CD4-positive, alpha-beta T cell (primary cell): ENCODE measurements around the gene PLPPR1. TPM values are rescaled to one million over a fixed set of nuclear protein-coding genes. Genes with fewer than 3 reads are reported as not detected.

Experiments used
- ATAC-seq: fragments of 200-7000 bp; cut with Tn5 transposase; one replicate; pipeline ENCODE4 v1.10.0; 2022; ENCODE audit warnings: mild to moderate bottlenecking; ENCODE audit not compliant: poor library complexity
- CTCF ChIA-PET: fragments of 350-600 bp; sonication (Branson Sonifier 250); formaldehyde crosslinking; loops from one replicate; lab custom pipeline; 2021; ENCODE audit warnings: antibody characterized with exemption, inconsistent platforms; lab: Charles Lee
- POLR2A ChIA-PET: fragments of 350-600 bp; sonication (Branson Sonifier 250); formaldehyde crosslinking; loops from one replicate; lab custom pipeline; 2021; ENCODE audit warnings: antibody characterized with exemption, inconsistent platforms; lab: Charles Lee
- DNase-seq, 14 experiments: peaks; one replicate each; pipeline ENCODE4 v3.0.0-alpha.2; 2013 to 2020; ENCODE audit warnings: mixed read lengths in 2 of 14
- H3K27ac ChIP-seq, 2 donors: one replicate each; pipeline versions ENCODE4 v1.5.1 to v1.7.0; 2013; ENCODE audit warnings: low read length in 2 of 2, low read depth in 1 of 2, mild to moderate bottlenecking in 1 of 2
- H3K27me3 ChIP-seq, 2 experiments: 1 replicate in 1 of 2; 2 replicates in 1 of 2; pipeline versions ENCODE4 v1.6.1 to v1.7.0; 2013; ENCODE audit warnings: low read length in 2 of 2, control low read depth in 1 of 2, mild to moderate bottlenecking in 1 of 2, moderate library complexity in 1 of 2; ENCODE audit not compliant: insufficient read depth in 2 of 2, control insufficient read depth in 1 of 2
- H3K36me3 ChIP-seq: one replicate; pipeline ENCODE4 v1.6.1; 2013; ENCODE audit warnings: low read length, control low read depth; ENCODE audit not compliant: insufficient read depth
- H3K4me1 ChIP-seq: one replicate; pipeline ENCODE4 v1.6.1; 2013; ENCODE audit warnings: low read length, control low read depth; ENCODE audit not compliant: insufficient read depth
- H3K4me3 ChIP-seq: one replicate; pipeline ENCODE4 v1.5.1; 2013; ENCODE audit warnings: mild to moderate bottlenecking, low read length, moderate library complexity
- H3K9me3 ChIP-seq, 2 experiments: 1 replicate in 1 of 2; 2 replicates in 1 of 2; pipeline versions ENCODE4 v1.6.1 to v1.7.0; 2013; ENCODE audit warnings: low read length in 2 of 2, mild to moderate bottlenecking in 2 of 2, control low read depth in 1 of 2, moderate library complexity in 1 of 2; ENCODE audit not compliant: control insufficient read depth in 1 of 2, insufficient read depth in 1 of 2
- H3K27ac Mint-ChIP-seq: one replicate; pipeline ENCODE4 v1.8.0; 2020; ENCODE audit warnings: mixed read lengths
- H3K27me3 Mint-ChIP-seq: one replicate; pipeline ENCODE4 v1.8.0; 2021; ENCODE audit warnings: mixed read lengths
- H3K36me3 Mint-ChIP-seq: one replicate; pipeline ENCODE4 v1.8.0; 2021; ENCODE audit warnings: low read depth, mixed read lengths
- H3K4me1 Mint-ChIP-seq: one replicate; pipeline ENCODE4 v1.8.0; 2021; ENCODE audit warnings: low read depth, mixed read lengths
- H3K4me3 Mint-ChIP-seq: one replicate; pipeline ENCODE4 v1.8.0; 2020; ENCODE audit warnings: mild to moderate bottlenecking, mixed read lengths
- H3K9me3 Mint-ChIP-seq: one replicate; pipeline ENCODE4 v1.8.0; 2020; ENCODE audit warnings: mixed read lengths
- CTCF ChIP-seq: fragments of 200-600 bp; IDR thresholded peaks from one replicate; pipeline ENCODE4 v1.8.0; 2022; ENCODE audit warnings: antibody characterized with exemption, mild to moderate bottlenecking
- intact Hi-C, 2 experiments: fragments of 100-400 bp; cut with DNase I in 1 of 2; cut with micrococcal nuclease in 1 of 2; formaldehyde crosslinking; loops; one replicate each; pipeline versions ENCODE4 v1.15.1 to v1.9.0; 2023 to 2025; cut with DNase I, micrococcal nuclease
- total RNA-seq, 174 experiments: library from RNA in 2 of 174; stranded (reverse) in 2 of 174; gene quantifications; one replicate each; pipeline ENCODE4 v1.2.3 and lab custom pipeline; 2021 to 2026

Gene PLPPR1
- total RNA-seq, 2 experiments from 2014 or later = not detected

- no peaks in the 10 kb centered on the region for H3K4me1 Mint-ChIP-seq
- CTCF ChIA-PET = no interaction called here
- intact Hi-C loops = no loop called here
Measured at GRCh38 chr9:101025940-101026339, 2.6 kb upstream of the PLPPR1 start.

GRCh38 chr9:101026824-101027223 lies 1.7 kb upstream of the PLPPR1 start:
- no peaks in the 10 kb centered on the region for H3K4me1 Mint-ChIP-seq
- CTCF ChIA-PET = no interaction called here

More at GRCh38 chr9:101025940-101026339, 2.6 kb upstream of the PLPPR1 start:
- H3K9me3 ChIP-seq = peaks cover 0 to 21% of the 10 kb centered on the region in 2 experiments
- no peaks in the 10 kb centered on the region for H3K9me3 Mint-ChIP-seq
- H3K4me1 ChIP-seq = no peaks in the 10 kb centered on the region
- POLR2A ChIA-PET = no interaction called here
- H3K27ac ChIP-seq = no peak overlapping the region
- H3K27me3 ChIP-seq = peaks cover 19 to 27% of the 10 kb centered on the region in 2 experiments
- no peak overlapping the region for H3K27ac Mint-ChIP-seq
- H3K27me3 Mint-ChIP-seq = peaks cover 35% of the 10 kb centered on the region
- TF ChIP-seq CTCF = no peak
- H3K4me3 ChIP-seq = no peak overlapping the region
- DNase-seq (no peak), ATAC-seq (no peak)
- H3K36me3 Mint-ChIP-seq = no peaks in the 10 kb centered on the region
- no peak overlapping the region for H3K4me3 Mint-ChIP-seq
- H3K36me3 ChIP-seq = no peaks in the 10 kb centered on the region

GRCh38 chr9:101027236-101027635 lies 1.3 kb upstream of the PLPPR1 start:
- no peak for TF ChIP-seq CTCF
- no peaks in the 10 kb centered on the region for H3K4me1 Mint-ChIP-seq
- no peak overlapping the region for H3K4me3 ChIP-seq
- H3K4me1 ChIP-seq = no peaks in the 10 kb centered on the region
- ATAC-seq (no peak), DNase-seq (no peak)
- no peaks in the 10 kb centered on the region for H3K36me3 Mint-ChIP-seq
- peaks cover 19 to 27% of the 10 kb centered on the region in 2 experiments for H3K27me3 ChIP-seq
- peaks cover 48% of the 10 kb centered on the region for H3K27me3 Mint-ChIP-seq
- H3K9me3 Mint-ChIP-seq = no peaks in the 10 kb centered on the region
- no peaks in the 10 kb centered on the region for H3K36me3 ChIP-seq
- H3K4me3 Mint-ChIP-seq = no peak overlapping the region
- ChIA-PET CTCF (no interaction called here), POLR2A (no interaction called here)
- no peak overlapping the region for H3K27ac ChIP-seq
- intact Hi-C loops = no loop called here
- H3K27ac Mint-ChIP-seq = no peak overlapping the region
- H3K9me3 ChIP-seq = peaks cover 0 to 21% of the 10 kb centered on the region in 2 experiments

More at GRCh38 chr9:101026824-101027223, 1.7 kb upstream of the PLPPR1 start:
- no peak for DNase-seq
- no peak for TF ChIP-seq CTCF
- Histone ChIP-seq H3K27ac (no peak overlapping the region), H3K9me3 (peaks cover 0 to 21% of the 10 kb centered on the region in 2 experiments), H3K4me1 (no peaks in the 10 kb centered on the region), H3K4me3 (no peak overlapping the region), H3K36me3 (no peaks in the 10 kb centered on the region), H3K27me3 (peaks cover 19 to 27% of the 10 kb centered on the region in 2 experiments)
- Mint-ChIP-seq H3K27ac (no peak overlapping the region), H3K36me3 (no peaks in the 10 kb centered on the region), H3K9me3 (no peaks in the 10 kb centered on the region), H3K27me3 (peaks cover 44% of the 10 kb centered on the region), H3K4me3 (no peak overlapping the region)
- POLR2A ChIA-PET = no interaction called here
- no peak for ATAC-seq
- intact Hi-C loops = no loop called here
